ENCODE results near the gene ZNF513. TPM values are rescaled to one million over a fixed set of nuclear protein-coding genes. Genes with fewer than 3 reads are reported as not detected.
A peak's percentile ranks its signal among the peaks of the same experiment; 100 is the strongest.

Gene ZNF513
- total RNA-seq, 1 donor from 2014 or later, result 8.4 TPM

- DNase-seq (ENCODE audit: low spot score), result no peak
Observed at GRCh38 chr2:27390822-27391679, 10.5 kb upstream of the ZNF513 start.

DNA sequence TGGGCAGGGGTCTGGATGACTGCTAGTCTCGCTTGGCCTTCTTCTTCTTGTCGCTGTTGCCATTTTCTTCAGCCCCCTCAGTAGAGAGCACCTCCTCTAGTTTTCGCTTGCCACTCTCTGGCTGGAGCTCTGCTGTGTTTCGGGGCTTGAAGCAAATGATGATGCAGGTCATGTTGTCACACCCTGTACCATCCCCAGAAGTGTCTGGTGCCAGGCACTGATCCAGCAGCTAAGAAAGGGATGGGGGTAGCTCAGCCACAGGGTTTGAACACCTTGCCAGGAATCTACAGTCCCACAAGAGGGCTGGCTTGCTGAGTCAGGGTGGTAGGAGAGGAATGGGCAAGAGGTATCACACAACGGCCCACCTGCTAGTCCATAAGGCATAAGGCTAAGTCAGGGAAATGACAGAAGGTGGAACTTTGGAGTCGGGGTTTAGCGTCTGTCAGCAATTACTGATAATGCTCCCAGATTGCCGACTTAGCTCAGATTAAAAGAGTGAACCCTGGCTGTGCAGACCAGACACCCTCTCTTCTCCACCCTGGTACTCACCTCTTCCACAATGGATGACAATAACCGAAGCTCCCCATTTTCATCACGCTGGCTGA, 1.1 kb upstream of the ZNF513 start:
- DNase-seq (ENCODE audit: low spot score), result no peak

DNA sequence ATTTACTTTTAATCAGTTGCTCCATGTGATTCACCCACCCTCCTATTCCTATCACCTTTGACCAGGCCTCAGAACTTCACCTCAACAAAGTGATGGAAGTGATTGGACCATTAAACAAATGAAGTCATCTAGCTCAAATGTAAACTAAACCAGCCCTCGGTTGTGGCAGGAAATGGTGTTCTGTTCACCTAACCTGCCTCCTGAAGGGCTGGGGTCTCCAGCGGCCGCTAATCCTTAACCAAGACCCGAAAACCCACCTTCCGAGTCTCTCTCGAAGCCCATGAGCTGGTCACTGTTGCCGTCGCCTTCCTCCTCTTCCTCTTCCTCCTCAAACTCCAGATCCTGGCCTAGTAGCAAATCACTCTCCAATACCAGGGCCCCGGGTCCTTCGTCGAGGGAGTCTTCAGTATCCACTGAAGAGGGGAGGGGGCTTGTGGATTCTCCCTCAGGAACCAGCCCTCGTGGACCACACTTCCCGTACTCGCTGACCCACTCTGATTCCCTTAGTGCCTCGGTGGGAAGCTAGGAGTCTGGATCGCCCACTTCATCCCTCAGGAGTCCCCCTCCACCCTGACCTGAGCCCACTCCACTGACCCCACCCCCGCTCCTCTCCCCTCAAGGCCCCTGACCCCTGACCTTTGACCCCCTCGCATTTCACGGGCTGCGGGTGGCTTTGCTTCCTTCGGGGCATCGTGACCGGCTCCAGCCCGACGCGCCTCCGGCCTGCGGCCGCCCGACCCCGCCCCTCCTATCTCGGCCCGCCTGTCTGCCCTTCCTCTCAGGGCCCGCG, 503 bp downstream of the ZNF513 start:
- DNase-seq (ENCODE audit: low spot score), result no peak

- no peak for DNase-seq (ENCODE audit: low spot score)
Observed at GRCh38 chr2:27379383-27379835, 1.1 kb downstream of the ZNF513 start.

GRCh38 chr2:27378809-27379290, 1.7 kb downstream of the ZNF513 start:
- no peak for DNase-seq (ENCODE audit: low spot score)

GRCh38 chr2:27378096-27378808, 2.3 kb downstream of the ZNF513 start:
- no peak for DNase-seq (ENCODE audit: low spot score)

GRCh38 chr2:27377618-27378095, 2.9 kb downstream of the ZNF513 start:
- DNase-seq (ENCODE audit: low spot score), result no peak

GRCh38 chr2:27376866-27377617, 3.5 kb downstream of the ZNF513 start:
- no peak for DNase-seq (ENCODE audit: low spot score)

DNA sequence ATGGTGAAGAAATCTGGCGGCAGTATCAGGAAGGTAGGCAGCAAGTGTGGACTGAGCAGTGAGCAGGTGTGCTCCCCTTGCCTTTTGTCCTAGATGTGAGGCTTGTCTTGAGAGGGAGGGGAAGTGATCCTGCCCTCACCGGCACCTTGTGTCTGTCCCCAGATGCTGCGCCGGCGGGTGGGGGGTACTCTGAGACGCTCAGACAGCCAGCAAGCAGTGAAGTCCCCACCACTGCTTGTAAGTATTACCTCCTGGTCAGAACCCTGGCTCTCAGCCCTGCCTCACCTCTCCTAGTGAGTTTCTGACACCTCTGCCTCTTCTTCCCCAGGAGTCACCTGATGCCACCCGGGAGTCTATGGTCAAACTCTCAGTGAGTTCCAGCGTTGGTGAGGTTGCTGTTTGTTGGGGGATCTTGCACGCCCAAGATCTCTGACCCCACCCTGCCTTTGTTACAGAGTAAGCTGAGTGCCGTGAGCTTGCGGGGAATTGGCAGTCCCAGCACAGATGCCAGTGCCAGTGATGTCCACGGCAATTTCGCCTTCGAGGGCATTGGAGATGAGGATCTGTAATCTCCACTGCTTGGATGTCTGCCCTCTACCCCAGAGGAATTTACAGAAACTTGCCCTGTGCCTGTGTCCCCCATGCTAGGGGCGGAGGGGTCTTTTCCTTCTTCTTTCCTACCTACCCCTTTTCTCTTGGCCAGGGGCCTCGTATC, 4.2 kb downstream of the ZNF513 start:
- no peak for DNase-seq (ENCODE audit: low spot score)

- no peak for DNase-seq (ENCODE audit: low spot score)
Observed at GRCh38 chr2:27375513-27376099, 4.9 kb downstream of the ZNF513 start.

DNA sequence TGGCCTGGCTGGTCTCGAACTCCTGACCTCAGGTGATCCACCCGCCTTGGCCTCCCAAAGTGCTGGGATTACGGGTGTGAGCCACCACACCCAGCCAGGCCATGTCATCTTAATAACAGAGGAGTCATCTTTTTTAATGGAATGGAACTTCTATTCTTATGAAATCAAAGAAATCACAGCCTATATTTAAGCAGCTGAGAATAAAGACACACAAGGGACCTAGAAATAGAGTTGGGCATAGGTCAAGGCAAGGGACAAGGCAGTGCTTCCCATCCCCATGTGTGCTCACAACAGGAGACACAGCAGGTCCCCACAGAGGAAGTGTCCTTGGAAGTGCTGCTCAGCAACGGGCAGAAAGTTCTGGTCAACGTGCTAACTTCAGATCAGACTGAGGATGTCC, 7.0 kb downstream of the ZNF513 start:
- DNase-seq (ENCODE audit: low spot score), result no peak

DNA sequence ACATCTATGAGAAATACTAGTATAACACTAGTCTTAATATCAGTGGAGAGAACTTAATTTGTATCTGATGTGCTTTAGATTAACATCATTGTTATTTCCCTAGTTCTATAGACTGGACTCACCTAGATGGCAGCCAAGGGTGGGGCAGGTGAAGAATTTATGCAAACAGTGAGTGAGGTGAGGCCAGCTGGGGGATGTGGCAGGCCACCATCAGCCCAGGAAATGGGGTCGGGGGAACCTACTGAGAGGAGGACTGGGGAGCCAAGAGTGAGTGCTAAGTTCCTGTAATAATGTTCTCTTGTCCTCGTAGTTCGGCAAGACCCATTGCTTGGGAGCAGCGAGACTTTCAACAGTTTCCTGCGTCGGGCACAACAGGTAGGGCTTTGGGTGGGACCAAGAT, 7.6 kb downstream of the ZNF513 start:
- no peak for DNase-seq (ENCODE audit: low spot score)

DNA sequence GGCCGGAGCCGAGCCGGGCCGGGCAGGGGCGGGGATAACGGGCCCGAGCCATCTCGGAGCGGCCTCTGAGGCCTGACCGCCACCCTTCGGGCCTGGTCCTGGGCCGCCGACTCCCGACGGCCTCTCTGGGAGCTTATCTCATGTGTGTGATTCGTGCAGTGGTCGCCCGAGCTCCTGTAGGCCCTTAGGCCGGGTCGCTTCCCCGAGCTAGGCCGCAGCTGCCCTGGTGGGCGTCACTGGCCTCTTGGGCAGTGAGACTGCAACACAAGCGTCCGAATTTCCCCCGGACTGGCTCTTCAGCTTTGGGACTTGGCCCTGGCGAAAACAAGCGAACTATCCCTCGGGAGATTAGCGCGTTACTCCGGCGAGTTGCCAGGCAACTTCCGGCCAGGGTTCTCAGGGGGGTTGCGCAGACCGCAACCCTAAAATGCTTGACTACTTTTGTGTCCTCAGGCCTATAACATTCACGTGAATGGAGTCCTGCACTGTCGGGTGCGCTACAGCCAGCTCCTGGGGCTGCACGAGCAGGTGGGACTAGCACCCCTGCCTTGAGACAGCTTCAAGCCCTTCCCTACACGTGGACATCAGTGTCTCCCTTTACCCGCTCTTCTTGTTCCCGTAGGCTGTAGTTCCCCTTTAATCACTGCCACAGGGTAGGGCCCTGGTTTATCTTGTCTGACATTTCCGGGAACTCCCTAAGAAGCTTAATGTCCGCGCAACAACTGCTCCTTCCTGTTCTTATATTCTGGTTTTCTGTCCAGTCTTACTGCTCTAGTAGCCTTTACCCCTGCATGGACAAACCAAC, 9.5 kb downstream of the ZNF513 start:
- peak; percentile 70 for DNase-seq (ENCODE audit: low spot score)

GRCh38 chr2:27370026-27370815, 10.3 kb downstream of the ZNF513 start, which contains the start of the genes EIF2B4 and SNX17:
Gene EIF2B4 (minus strand): TSS chr2:27370338. CDS start chr2:27370314, 24 bp downstream.
Gene SNX17 (plus strand): TSS chr2:27370616. CDS start chr2:27370744, 128 bp downstream.
- peak; percentile 100 for DNase-seq (ENCODE audit: low spot score)

DNA sequence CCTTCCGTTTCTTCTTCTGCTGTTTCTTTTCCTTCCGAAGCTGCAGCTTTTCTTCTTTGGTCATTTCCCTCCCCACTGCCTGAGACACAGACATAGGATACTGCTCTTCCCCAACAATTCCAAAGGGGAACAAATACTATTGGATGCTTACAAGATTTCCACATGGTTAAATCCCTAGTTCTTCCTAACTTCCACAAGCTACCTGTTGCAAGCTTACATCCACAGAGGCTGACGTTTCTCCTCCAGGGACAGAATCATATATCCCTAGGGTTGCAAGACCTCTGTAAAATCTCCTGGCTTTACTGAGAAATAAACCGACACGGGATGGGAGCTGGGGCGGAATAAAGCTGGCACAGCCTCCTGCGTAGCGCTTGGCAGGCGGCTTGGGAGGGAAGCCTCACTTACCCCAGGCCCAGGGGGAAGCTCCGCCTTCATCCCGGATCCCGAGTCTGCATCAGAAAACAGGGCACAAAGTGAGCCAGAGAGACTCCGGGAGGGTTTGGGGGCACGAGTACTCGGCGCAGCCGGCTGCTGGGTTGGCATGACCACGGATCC, 11.0 kb downstream of the ZNF513 start:
- peak; percentile 73 for DNase-seq (ENCODE audit: low spot score)

GRCh38 chr2:27363933-27364332, 16.6 kb downstream of the ZNF513 start:
- DNase-seq (ENCODE audit: low spot score), result no peak
